GM21423 (cell line): Measurements from ENCODE around the gene HCAR3.
"Not testable (repeated sequence)": the region's sequence is repeated elsewhere in the genome, so short reads cannot be mapped to it uniquely, and the experiment has no call there.

Experiments
- ATAC-seq: cut with Tn5 transposase; IDR thresholded peaks from one replicate; pipeline ENCODE4 v1.9.1; 2021; ENCODE audit warnings: mild to moderate bottlenecking, moderate library complexity; ENCODE audit not compliant: unreplicated experiment

Gene HCAR3

GRCh38 chr12:122724641-122725243, 8.1 kb upstream of the HCAR3 start:
- no peak for ATAC-seq

- ATAC-seq = no peak
These were observed 5.8 kb upstream of the HCAR3 start for GRCh38 chr12:122722387-122722786.

GRCh38 chr12:122721057-122721545, 4.5 kb upstream of the HCAR3 start:
- ATAC-seq = no peak

- ATAC-seq = not testable (repeated sequence)
These were observed 1.4 kb downstream of the HCAR3 start for GRCh38 chr12:122715211-122715610.

GRCh38 chr12:122713491-122714188, 3.0 kb downstream of the HCAR3 start:
- ATAC-seq = not testable (repeated sequence)

- not testable (repeated sequence) for ATAC-seq
These were observed 5.3 kb downstream of the HCAR3 start for GRCh38 chr12:122711266-122711665.

- ATAC-seq = not testable (repeated sequence)
These were observed 6.3 kb downstream of the HCAR3 start for GRCh38 chr12:122710341-122710740.

- not testable (repeated sequence) for ATAC-seq
These were observed 7.3 kb downstream of the HCAR3 start for GRCh38 chr12:122709287-122709686.

- ATAC-seq = not testable (repeated sequence)
These were observed 12.8 kb downstream of the HCAR3 start for GRCh38 chr12:122703841-122704240.

- ATAC-seq = not testable (repeated sequence)
These were observed 13.6 kb downstream of the HCAR3 start, which contains the start of gene HCAR2 for GRCh38 chr12:122702890-122703611. Gene HCAR2, minus strand, starts transcription at chr12:122703357. Its CDS starts 74 bp downstream, at chr12:122703283.

- ATAC-seq = not testable (repeated sequence)
These were observed 15.1 kb downstream of the HCAR3 start for GRCh38 chr12:122701481-122701880.

- ATAC-seq = not testable (repeated sequence)
These were observed 16.4 kb downstream of the HCAR3 start for GRCh38 chr12:122700038-122700710.

- not testable (repeated sequence) for ATAC-seq
These were observed 19.7 kb downstream of the HCAR3 start for GRCh38 chr12:122696922-122697321.

GRCh38 chr12:122691566-122691965, 25.0 kb downstream of the HCAR3 start:
- no peak for ATAC-seq

- no peak for ATAC-seq
These were observed 28.3 kb downstream of the HCAR3 start for GRCh38 chr12:122688291-122688690.

- no peak for ATAC-seq
These were observed 29.5 kb downstream of the HCAR3 start for GRCh38 chr12:122687086-122687485.

GRCh38 chr12:122686538-122686937, 30.1 kb downstream of the HCAR3 start:
- ATAC-seq = no peak

GRCh38 chr12:122684297-122684813, 32.3 kb downstream of the HCAR3 start:
- ATAC-seq = no peak

- no peak for ATAC-seq
These were observed 34.8 kb downstream of the HCAR3 start for GRCh38 chr12:122681814-122682213.

- not testable (repeated sequence) for ATAC-seq
These were observed 35.6 kb downstream of the HCAR3 start for GRCh38 chr12:122680989-122681388.

- not testable (repeated sequence) for ATAC-seq
These were observed 39.8 kb downstream of the HCAR3 start for GRCh38 chr12:122676781-122677180.
